Peyer's patch (tissue), 4 donors: Measurements from ENCODE around the gene MBTPS1. TPM values are rescaled to one million over a fixed set of nuclear protein-coding genes. Genes with fewer than 3 reads are reported as not detected.
A peak's percentile ranks its signal among the peaks of the same experiment; 100 is the strongest.

Experiments
- DNase-seq, 3 donors: peaks; one replicate each; pipeline ENCODE4 v3.0.0-alpha.2; 2017 to 2019
- H3K27ac ChIP-seq, 4 donors: fragments of 200-600 bp; sonication (generic); one replicate each; pipeline ENCODE4 v1.5.1; 2016 to 2019
- H3K27me3 ChIP-seq, 2 donors: fragments of 200-600 bp; sonication (generic); one replicate each; pipeline ENCODE4 v1.5.1; 2019
- H3K36me3 ChIP-seq, 3 donors: fragments of 200-600 bp; sonication (generic); one replicate each; pipeline ENCODE4 v1.5.1; 2016 to 2019
- H3K4me1 ChIP-seq, 4 donors: fragments of 200-600 bp; sonication (generic); one replicate each; pipeline ENCODE4 v1.5.1; 2016 to 2019
- H3K4me3 ChIP-seq, 4 donors: fragments of 200-600 bp; sonication (generic); 1 replicate in 3 of 4; 2 replicates in 1 of 4; pipeline ENCODE4 v1.5.1; 2016 to 2019; ENCODE audit warnings: mild to moderate bottlenecking in 1 of 4
- H3K9me3 ChIP-seq, 4 donors: fragments of 200-600 bp; sonication (generic); one replicate each; pipeline ENCODE4 v1.5.1; 2016 to 2019; ENCODE audit warnings: mild to moderate bottlenecking in 1 of 4
- CTCF ChIP-seq, 6 experiments: fragments of 450-650 bp in 4 of 6; fragments of 200-600 bp in 2 of 6; sonication (generic) in 1 of 6; IDR thresholded peaks; one replicate each; pipeline ENCODE4 v1.5.1; 2017 to 2019; ENCODE audit warnings: antibody characterized with exemption in 6 of 6, mild to moderate bottlenecking in 3 of 6, moderate library complexity in 1 of 6
- POLR2A ChIP-seq, 2 donors: fragments of 450-650 bp; IDR thresholded peaks; one replicate each; pipeline ENCODE4 v1.5.1; 2017; ENCODE audit warnings: antibody characterized with exemption in 2 of 2, mild to moderate bottlenecking in 2 of 2, moderate library complexity in 2 of 2
- total RNA-seq, 4 donors: library from RNA; depleted of rRNA; stranded (reverse); fragments of >200 nt; gene quantifications; one replicate each; pipeline ENCODE4 v1.1.0, GENCODE V29; 2016

MBTPS1 gene
- total RNA-seq, 4 donors from 2014 or later, result 79.0 to 104 (median 91.7) TPM

GRCh38 chr16:84065536-84066132 lies 51.1 kb downstream of the MBTPS1 start:
- TF ChIP-seq POLR2A (IDR thresholded peaks at IDR 0.05) (no peak), CTCF (IDR thresholded peaks at IDR 0.05) (peak in 4 of 6 experiments; percentile 53 to 76 (median 72))
- Histone ChIP-seq H3K27ac (no peak overlapping the region), H3K4me1 (no peaks in the 10 kb centered on the region), H3K4me3 (no peak overlapping the region), H3K9me3 (no peaks in the 10 kb centered on the region), H3K36me3 (peaks cover 0 to 99% (median 0%) of the 10 kb centered on the region in 3 donors), H3K27me3 (no peaks in the 10 kb centered on the region)
- DNase-seq, result peak; percentile 24 to 81 (median 54)

GRCh38 chr16:84063980-84064379 lies 52.8 kb downstream of the MBTPS1 start:
- Histone ChIP-seq H3K4me1 (no peaks in the 10 kb centered on the region), H3K36me3 (peaks cover 0 to 99% (median 0%) of the 10 kb centered on the region in 3 donors), H3K9me3 (no peaks in the 10 kb centered on the region), H3K27ac (no peak overlapping the region), H3K27me3 (no peaks in the 10 kb centered on the region), H3K4me3 (no peak overlapping the region)
- no peak for DNase-seq
- TF ChIP-seq CTCF (IDR thresholded peaks at IDR 0.05) (no peak), POLR2A (IDR thresholded peaks at IDR 0.05) (no peak)

GRCh38 chr16:84062734-84063640 lies 53.8 kb downstream of the MBTPS1 start:
- H3K4me3 ChIP-seq, result no peak overlapping the region
- no peaks in the 10 kb centered on the region for H3K4me1 ChIP-seq
- no peak overlapping the region for H3K27ac ChIP-seq
- TF ChIP-seq POLR2A (IDR thresholded peaks at IDR 0.05) (no peak), CTCF (IDR thresholded peaks at IDR 0.05) (peak; percentile 28 to 73 (median 72))
- no peaks in the 10 kb centered on the region for H3K27me3 ChIP-seq
- H3K36me3 ChIP-seq, result peaks cover 0 to 99% (median 0%) of the 10 kb centered on the region in 3 donors
- peak; percentile 45 to 81 (median 81) for DNase-seq
- H3K9me3 ChIP-seq, result no peaks in the 10 kb centered on the region

- Histone ChIP-seq H3K36me3 (peaks cover 0 to 99% (median 0%) of the 10 kb centered on the region in 3 donors), H3K27ac (no peak overlapping the region), H3K27me3 (no peaks in the 10 kb centered on the region), H3K9me3 (no peaks in the 10 kb centered on the region), H3K4me3 (no peak overlapping the region), H3K4me1 (no peaks in the 10 kb centered on the region)
- peak in 1 of 3 donors; percentile 27 for DNase-seq
- TF ChIP-seq POLR2A (IDR thresholded peaks at IDR 0.05) (no peak), CTCF (IDR thresholded peaks at IDR 0.05) (no peak)
These were observed 55.4 kb downstream of the MBTPS1 start for GRCh38 chr16:84061236-84061819.

- DNase-seq, result peak in 2 of 3 donors; percentile 31 to 42
- H3K4me3 ChIP-seq, result no peak overlapping the region
- TF ChIP-seq POLR2A (IDR thresholded peaks at IDR 0.05) (no peak), CTCF (IDR thresholded peaks at IDR 0.05) (no peak)
- peaks cover 0 to 100% (median 0%) of the 10 kb centered on the region in 3 donors for H3K36me3 ChIP-seq
- no peaks in the 10 kb centered on the region for H3K4me1 ChIP-seq
- no peaks in the 10 kb centered on the region for H3K27me3 ChIP-seq
- no peaks in the 10 kb centered on the region for H3K9me3 ChIP-seq
- no peak overlapping the region for H3K27ac ChIP-seq
These were observed 56.5 kb downstream of the MBTPS1 start for GRCh38 chr16:84059946-84060901.
